ENCODE results near the gene LAMC2. TPM values are rescaled to one million over a fixed set of nuclear protein-coding genes. Genes with fewer than 3 reads are reported as not detected.

Gene LAMC2
- total and polyA plus RNA-seq, 2 of the 13 experiments (the other 11 are each of a cell fraction or from before 2014, with no cell fraction given), result 0.03 TPM; not detected in 1

GRCh38 chr1:183293241-183293640 is 107.2 kb downstream of the LAMC2 start:
- CTCF ChIA-PET (ENCODE audit: low intra/inter-chr PET ratio, low total read pairs), result no interaction called here
- in situ Hi-C loops (cut with HindIII; ENCODE audit: extremely low pct_ligation_motif_present, low pct_unique_long_range_greater_than_20kb), result loop anchor here (25.0 kb wide), 1 partner anchor 269 kb away; no protein-coding TSS in a partner anchor
- no peaks in the 10 kb centered on the region for H3K36me3 ChIP-seq (replicated peaks in 1 of 2; ENCODE audit: control insufficient read depth in 1 of 2, insufficient read depth in 2 of 2, low read length in 2 of 2)
- 51% methylated on average over 9 of the region's 9 CpGs for WGBS (ENCODE audit: low lambda C conversion rate)
- H3K4me2 ChIP-seq (ENCODE audit: low read depth, low read length), result no peak overlapping the region
- BruUV-seq (replicated peaks), result no TSS peak
- H3K9me3 ChIP-seq (ENCODE audit: low read length), result no peaks in the 10 kb centered on the region
- intact Hi-C loops (cut with micrococcal nuclease; ENCODE audit: unreplicated experiment), result no loop called here
- H3K79me2 ChIP-seq (ENCODE audit: insufficient read depth, low read length), result no peaks in the 10 kb centered on the region
- H3K4me1 ChIP-seq (ENCODE audit: insufficient read depth, low read length), result no peaks in the 10 kb centered on the region
- H3K27me3 ChIP-seq (ENCODE audit: control insufficient read depth in 1 of 2, insufficient read depth in 2 of 2, low read length in 2 of 2), result peaks cover 1 to 4% of the 10 kb centered on the region in 2 experiments; a peak in 3 of 5 replicates
- ATAC-seq (no peak), FAIRE-seq (no peak), DNase-seq (ENCODE audit: low spot score) (no peak)
- POLR2A ChIA-PET, result no interaction called here
- TF ChIP-seq TFDP1 (CRISPR knock-in tag; IDR thresholded peaks at IDR 0.05; ENCODE audit: borderline replicate concordance) (no peak), POGK (CRISPR knock-in tag; conservative IDR thresholded peaks at IDR 0.05) (no peak), RNF2 (conservative IDR thresholded peaks at IDR 0.05; ENCODE audit: low read depth) (no peak), HOXA7 (CRISPR knock-in tag; IDR thresholded peaks at IDR 0.05) (no peak), CREB1 (IDR thresholded peaks at IDR 0.05) (no peak), CREB1 (CRISPR knock-in tag; IDR thresholded peaks at IDR 0.05) (no peak), ZNF746 (CRISPR knock-in tag; IDR thresholded peaks at IDR 0.05) (no peak), DDIT3 (CRISPR knock-in tag; IDR thresholded peaks at IDR 0.05) (no peak), TIGD3 (CRISPR knock-in tag; IDR thresholded peaks at IDR 0.05; ENCODE audit: borderline replicate concordance) (no peak), ZKSCAN5 (CRISPR knock-in tag; IDR thresholded peaks at IDR 0.05) (no peak), ZNF577 (CRISPR knock-in tag; IDR thresholded peaks at IDR 0.05; ENCODE audit: borderline replicate concordance, low read depth) (no peak), SRSF9 (IDR thresholded peaks at IDR 0.05; ENCODE audit: borderline replicate concordance, insufficient read depth, low read depth, low read length, poor library complexity, severe bottlenecking) (no peak), RNF219 (CRISPR knock-in tag; IDR thresholded peaks at IDR 0.05) (no peak), ZNF414 (CRISPR knock-in tag; IDR thresholded peaks at IDR 0.05) (no peak), XRCC5 (optimal IDR thresholded peaks at IDR 0.05; ENCODE audit: low read length) (no peak)
- H2AFZ ChIP-seq (ENCODE audit: low read length), result no peak overlapping the region
- H3K4me3 ChIP-seq (replicated peaks in 1 of 3; ENCODE audit: insufficient read depth in 1 of 3, low read depth in 2 of 3, low read length in 3 of 3), result no peak overlapping the region
- no peak overlapping the region for H3K9ac ChIP-seq (ENCODE audit: insufficient read depth, low read depth, low read length)
- no peaks in the 10 kb centered on the region for H4K20me1 ChIP-seq (ENCODE audit: insufficient read depth, low read length)
- no peak overlapping the region for H3K27ac ChIP-seq (ENCODE audit: extremely low read length, insufficient read depth, low read length)
